Loucy (cell line): ENCODE data around the gene MEIOB.

ENCODE experiments used
- H2AFZ ChIP-seq: fragments of 200-600 bp; sonication (generic); 2 replicates; pipeline ENCODE4 v1.6.0; 2016; ENCODE audit warnings: antibody characterized with exemption, mild to moderate bottlenecking, low read length, moderate library complexity
- H3F3A ChIP-seq: fragments of 200-600 bp; 2 replicates; pipeline ENCODE4 v1.6.0; 2016; ENCODE audit warnings: antibody characterized with exemption, low read depth, mild to moderate bottlenecking
- H3K27me3 ChIP-seq: fragments of 200-600 bp; sonication (generic); 2 replicates; pipeline ENCODE4 v1.6.1; 2014; ENCODE audit warnings: low read length, mild to moderate bottlenecking; ENCODE audit not compliant: insufficient read depth, poor library complexity, severe bottlenecking
- H3K36me3 ChIP-seq: fragments of 200-600 bp; sonication (generic); 2 replicates; pipeline ENCODE4 v1.6.1; 2016; ENCODE audit warnings: low read length; ENCODE audit not compliant: insufficient read depth
- H3K4me1 ChIP-seq: fragments of 200-600 bp; sonication (generic); 2 replicates; pipeline ENCODE4 v1.5.1; 2014; ENCODE audit warnings: low read length, mild to moderate bottlenecking; ENCODE audit not compliant: insufficient read depth, poor library complexity, severe bottlenecking
- H3K4me2 ChIP-seq: fragments of 200-600 bp; sonication (generic); 2 replicates; pipeline ENCODE4 v1.6.0; 2014; ENCODE audit warnings: antibody characterized with exemption, low read length, low read depth, mild to moderate bottlenecking; ENCODE audit not compliant: poor library complexity, severe bottlenecking
- H3K4me3 ChIP-seq: fragments of 200-600 bp; sonication (generic); 2 replicates; pipeline ENCODE4 v1.5.1; 2014; ENCODE audit warnings: low read length, mild to moderate bottlenecking, mixed read lengths; ENCODE audit not compliant: poor library complexity, severe bottlenecking
- H3K79me2 ChIP-seq: fragments of 200-600 bp; sonication (generic); 2 replicates; pipeline ENCODE4 v1.6.1; 2014; ENCODE audit warnings: low read length; ENCODE audit not compliant: insufficient read depth
- H3K9ac ChIP-seq: fragments of 200-600 bp; sonication (generic); 2 replicates; pipeline ENCODE4 v1.6.0; 2014; ENCODE audit warnings: mild to moderate bottlenecking, low read depth, low read length, moderate library complexity; ENCODE audit not compliant: poor library complexity, severe bottlenecking
- H3K9me2 ChIP-seq: fragments of 200-600 bp; sonication (generic); replicated peaks from 2 replicates; pipeline ENCODE4 v1.6.1; 2016; ENCODE audit warnings: low read depth, low read length, mixed read lengths
- H3K9me3 ChIP-seq: fragments of 200-600 bp; sonication (generic); 2 replicates; pipeline ENCODE4 v1.6.1; 2014; ENCODE audit warnings: mild to moderate bottlenecking, antibody characterized with exemption, low read length, low read depth; ENCODE audit not compliant: insufficient read depth
- H4K20me1 ChIP-seq: fragments of 200-600 bp; sonication (generic); 2 replicates; pipeline ENCODE4 v1.6.0; 2014; ENCODE audit warnings: antibody characterized with exemption, low read length, mild to moderate bottlenecking; ENCODE audit not compliant: insufficient read depth, poor library complexity, severe bottlenecking
- EZH2phosphoT487 ChIP-seq: fragments of 200-600 bp; IDR thresholded peaks from 2 replicates; pipeline ENCODE4 v1.6.1; 2018; ENCODE audit warnings: antibody characterized with exemption, mild to moderate bottlenecking, moderate library complexity, borderline replicate concordance
- TF ChIP-seq, protein P1 (sequence below): fragments of 200-600 bp; sonication (generic); conservative IDR thresholded peaks from 2 replicates; pipeline ENCODE4 v1.5.1; 2014; ENCODE audit warnings: mild to moderate bottlenecking, antibody characterized with exemption, low read length

The MEIOB gene

DNA sequence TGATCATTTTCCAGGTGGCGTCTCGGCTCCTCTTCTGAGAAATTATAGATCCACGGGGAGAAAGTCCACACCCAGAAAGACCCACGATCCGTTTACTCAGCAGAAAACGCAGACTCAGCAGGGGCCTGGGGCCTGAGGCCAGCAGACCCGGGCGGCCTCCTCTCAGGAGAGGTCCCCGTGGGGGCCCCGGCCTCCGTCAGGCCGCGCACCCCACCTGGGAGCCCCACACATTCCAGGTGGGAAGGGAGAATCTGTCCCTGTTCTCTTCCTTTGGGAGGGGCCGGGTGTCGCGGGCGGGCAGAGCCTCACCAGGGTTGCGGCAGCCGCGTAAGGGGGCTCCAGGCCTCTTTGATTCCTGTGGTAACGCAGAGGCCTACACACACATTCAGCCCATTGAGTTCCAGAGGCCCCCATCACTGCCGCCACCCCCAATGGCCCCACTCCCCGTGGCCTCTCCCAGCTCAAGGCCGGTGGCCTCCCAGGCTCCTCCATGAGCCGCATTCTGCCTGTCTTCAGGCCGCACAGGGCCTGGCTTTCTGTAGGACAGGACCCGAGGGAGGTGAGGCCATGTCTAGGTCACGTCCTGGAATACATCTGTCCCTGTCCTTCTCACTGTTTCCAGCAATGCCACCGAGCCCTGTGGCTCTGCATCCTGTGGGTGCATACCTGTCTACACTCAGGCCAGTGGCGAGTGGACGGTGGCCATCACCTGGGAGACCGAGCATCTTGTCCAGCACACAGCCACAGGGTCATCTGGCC is 76.9 kb downstream of the MEIOB start:
- TF ChIP-seq, protein P1, sequence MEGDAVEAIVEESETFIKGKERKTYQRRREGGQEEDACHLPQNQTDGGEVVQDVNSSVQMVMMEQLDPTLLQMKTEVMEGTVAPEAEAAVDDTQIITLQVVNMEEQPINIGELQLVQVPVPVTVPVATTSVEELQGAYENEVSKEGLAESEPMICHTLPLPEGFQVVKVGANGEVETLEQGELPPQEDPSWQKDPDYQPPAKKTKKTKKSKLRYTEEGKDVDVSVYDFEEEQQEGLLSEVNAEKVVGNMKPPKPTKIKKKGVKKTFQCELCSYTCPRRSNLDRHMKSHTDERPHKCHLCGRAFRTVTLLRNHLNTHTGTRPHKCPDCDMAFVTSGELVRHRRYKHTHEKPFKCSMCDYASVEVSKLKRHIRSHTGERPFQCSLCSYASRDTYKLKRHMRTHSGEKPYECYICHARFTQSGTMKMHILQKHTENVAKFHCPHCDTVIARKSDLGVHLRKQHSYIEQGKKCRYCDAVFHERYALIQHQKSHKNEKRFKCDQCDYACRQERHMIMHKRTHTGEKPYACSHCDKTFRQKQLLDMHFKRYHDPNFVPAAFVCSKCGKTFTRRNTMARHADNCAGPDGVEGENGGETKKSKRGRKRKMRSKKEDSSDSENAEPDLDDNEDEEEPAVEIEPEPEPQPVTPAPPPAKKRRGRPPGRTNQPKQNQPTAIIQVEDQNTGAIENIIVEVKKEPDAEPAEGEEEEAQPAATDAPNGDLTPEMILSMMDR, result no peak
- H3K9ac ChIP-seq, result no peak overlapping the region
- no peaks in the 10 kb centered on the region for H4K20me1 ChIP-seq
- H3K4me1 ChIP-seq, result no peaks in the 10 kb centered on the region
- H3F3A ChIP-seq, result no peaks in the 10 kb centered on the region
- H3K27me3 ChIP-seq, result no peaks in the 10 kb centered on the region
- no peaks in the 10 kb centered on the region for H3K9me3 ChIP-seq
- H3K4me3 ChIP-seq, result no peak overlapping the region
- H3K9me2 ChIP-seq, result no peaks in the 10 kb centered on the region
- no peak overlapping the region for H2AFZ ChIP-seq
- H3K36me3 ChIP-seq, result no peaks in the 10 kb centered on the region
- no peak overlapping the region for H3K4me2 ChIP-seq
- H3K79me2 ChIP-seq, result no peaks in the 10 kb centered on the region

DNA sequence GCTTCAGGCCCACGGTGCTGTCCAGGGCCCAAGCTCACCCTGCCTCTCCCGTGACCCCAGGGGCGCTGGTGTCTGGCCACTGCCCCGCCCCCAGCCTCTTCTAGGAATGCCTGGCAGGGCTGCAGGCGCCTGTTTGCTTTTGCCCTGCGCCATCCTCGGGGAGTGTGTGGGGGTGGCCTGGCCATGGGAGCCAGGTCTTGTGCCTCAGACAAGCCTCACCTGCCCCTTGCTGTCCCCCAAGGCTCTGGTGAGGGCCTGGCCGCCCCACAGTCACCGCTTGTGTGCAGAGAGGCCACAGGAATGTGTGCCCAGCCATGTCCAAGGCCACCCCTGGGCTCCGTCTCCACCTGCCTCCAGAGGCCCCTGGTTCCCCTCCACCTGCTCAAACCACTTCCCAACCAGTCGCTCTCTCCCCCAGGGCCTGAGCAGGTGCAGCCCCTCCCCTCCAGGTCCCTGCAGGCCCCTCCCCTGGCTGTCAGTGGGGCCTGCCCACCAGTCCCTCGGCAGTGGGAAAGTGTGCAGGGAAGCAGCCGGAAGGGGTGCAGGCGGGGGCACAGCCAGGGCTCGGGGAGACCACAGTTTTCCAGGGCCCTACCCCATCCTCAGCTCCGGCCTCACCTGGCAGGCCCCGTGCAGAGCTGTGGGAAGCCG is 77.6 kb downstream of the MEIOB start:
- Histone ChIP-seq H3K79me2 (no peaks in the 10 kb centered on the region), H3K27me3 (no peaks in the 10 kb centered on the region), H3K4me1 (no peaks in the 10 kb centered on the region), H2AFZ (no peak overlapping the region), H3K9ac (no peak overlapping the region), H4K20me1 (no peaks in the 10 kb centered on the region), H3K36me3 (no peaks in the 10 kb centered on the region), H3K4me3 (no peak overlapping the region), H3K9me2 (no peaks in the 10 kb centered on the region), H3F3A (no peaks in the 10 kb centered on the region), H3K9me3 (no peaks in the 10 kb centered on the region), H3K4me2 (no peak overlapping the region)
- TF ChIP-seq EZH2phosphoT487, result no peak
- TF ChIP-seq, protein P1, result no peak

DNA sequence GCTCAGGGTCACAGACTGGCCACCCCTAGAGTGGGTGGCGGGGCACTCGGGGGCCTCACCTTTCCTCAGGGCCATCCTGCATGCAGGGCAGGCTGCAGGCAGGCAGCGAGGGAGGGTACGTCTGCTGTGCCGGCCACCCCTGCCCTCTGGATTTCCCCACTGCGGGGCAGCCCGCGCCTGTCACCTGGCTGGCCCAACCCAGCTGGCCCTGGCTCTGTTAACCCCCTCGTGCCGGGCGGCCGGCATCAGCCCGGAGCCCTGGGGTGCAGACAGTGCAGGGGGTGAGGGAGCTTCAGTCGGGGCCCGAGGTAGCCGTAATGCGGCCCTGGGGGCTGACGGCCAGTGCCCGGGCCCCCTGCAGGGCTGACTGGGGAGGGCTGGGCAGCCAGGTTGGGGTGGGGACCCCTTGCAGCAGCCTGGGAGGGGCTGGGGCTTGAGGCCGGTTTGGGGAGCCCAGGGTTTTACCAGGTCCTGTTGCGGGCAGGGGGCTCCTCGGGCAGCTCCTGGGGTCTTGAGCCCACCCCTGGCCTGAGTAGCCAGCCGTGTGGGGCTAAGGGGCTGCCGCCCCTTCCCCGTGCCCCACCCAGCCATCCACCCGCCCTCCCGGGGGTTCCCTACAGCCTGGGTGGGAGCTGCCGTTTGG is 78.3 kb downstream of the MEIOB start, which contains the start of gene IGFALS:
IGFALS (minus strand) TSS at position 128 of the 643 bp plus-strand sequence; CDS start at position 75, 53 bp downstream.
- no peaks in the 10 kb centered on the region for H3K27me3 ChIP-seq
- H3K4me2 ChIP-seq, result no peak within 1 kb of the TSS
- H2AFZ ChIP-seq, result no peak within 1 kb of the TSS
- no peaks in the 10 kb centered on the region for H3K79me2 ChIP-seq
- H3K36me3 ChIP-seq, result no peaks in the 10 kb centered on the region
- no peak within 1 kb of the TSS for H3K4me3 ChIP-seq
- TF ChIP-seq, protein P1, result no peak
- TF ChIP-seq EZH2phosphoT487, result no peak
- no peaks in the 10 kb centered on the region for H4K20me1 ChIP-seq
- H3K9me2 ChIP-seq, result no peaks in the 10 kb centered on the region
- no peak within 1 kb of the TSS for H3K9ac ChIP-seq
- H3K4me1 ChIP-seq, result no peaks in the 10 kb centered on the region
- no peaks in the 10 kb centered on the region for H3F3A ChIP-seq
- no peaks in the 10 kb centered on the region for H3K9me3 ChIP-seq
